Inflammatory macrophage treated with lipopolysaccharide for 4 hours (primary cell): ENCODE results near the gene CDC23.
A peak's percentile ranks its signal among the peaks of the same experiment; 100 is the strongest.
"Not testable (repeated sequence)": the region's sequence is repeated elsewhere in the genome, so short reads cannot be mapped to it uniquely, and the experiment has no call there.

Experiments
- DNase-seq: peaks from one replicate; pipeline ENCODE4 v3.0.0-alpha.2; 2020

CDC23 gene

DNA sequence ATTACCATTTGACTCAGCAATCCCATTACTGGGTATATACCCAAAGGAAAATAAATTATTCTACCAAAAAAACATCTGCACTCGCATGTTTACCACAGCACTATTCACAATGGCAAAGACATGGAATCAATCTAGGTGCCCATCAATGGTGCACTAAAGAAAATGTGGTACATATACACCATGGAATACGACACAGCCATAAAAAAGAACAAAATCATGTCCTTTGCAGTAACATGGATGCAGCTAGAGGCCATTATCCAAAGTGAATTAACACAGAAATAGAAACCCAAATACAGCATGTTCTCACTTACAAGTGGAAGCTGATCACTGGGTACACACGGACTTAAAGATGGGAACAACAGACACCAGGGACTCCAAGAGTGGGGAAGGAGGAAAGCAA, 2.1 kb downstream of the CDC23 start:
- DNase-seq: no peak

DNA sequence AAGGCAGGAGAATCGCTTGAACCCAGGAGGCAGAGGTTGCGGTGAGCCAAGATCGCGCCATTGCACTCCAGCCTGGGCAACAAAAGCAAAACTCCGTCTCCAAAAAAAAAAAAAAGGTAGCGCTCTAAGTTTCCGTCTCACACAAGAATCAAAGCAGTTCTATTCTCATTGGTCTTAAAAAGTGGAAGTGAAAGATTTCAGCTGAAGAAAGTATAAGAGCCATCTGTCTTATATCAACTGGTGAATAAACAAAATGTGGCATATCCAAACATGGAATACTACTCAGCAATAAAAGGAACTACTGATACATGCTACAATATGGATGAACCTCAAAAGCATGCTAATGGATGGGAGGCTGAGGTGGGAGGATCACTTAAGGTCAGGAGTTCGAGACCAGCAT, 19.3 kb downstream of the CDC23 start:
- not testable (repeated sequence) for DNase-seq

DNA sequence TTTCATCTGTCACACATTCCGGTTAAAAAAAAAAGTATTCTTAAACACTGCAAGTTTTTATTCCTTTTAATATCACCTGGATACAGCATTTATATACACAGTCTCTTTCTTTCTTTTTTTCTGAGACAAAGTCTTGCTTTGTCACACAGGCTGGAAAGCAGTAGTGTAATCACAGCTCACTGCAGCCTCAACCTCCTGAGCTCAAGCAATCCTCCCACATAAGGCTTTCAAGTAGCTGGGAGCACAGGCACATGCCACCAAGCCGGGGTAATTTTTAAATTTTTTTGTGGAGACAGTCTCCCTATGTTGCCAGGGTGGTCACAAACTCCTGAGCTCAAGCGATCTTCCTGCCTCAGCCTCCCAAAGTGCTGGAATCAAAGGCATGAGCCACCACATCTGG, 20.3 kb downstream of the CDC23 start:
- no peak for DNase-seq

DNA sequence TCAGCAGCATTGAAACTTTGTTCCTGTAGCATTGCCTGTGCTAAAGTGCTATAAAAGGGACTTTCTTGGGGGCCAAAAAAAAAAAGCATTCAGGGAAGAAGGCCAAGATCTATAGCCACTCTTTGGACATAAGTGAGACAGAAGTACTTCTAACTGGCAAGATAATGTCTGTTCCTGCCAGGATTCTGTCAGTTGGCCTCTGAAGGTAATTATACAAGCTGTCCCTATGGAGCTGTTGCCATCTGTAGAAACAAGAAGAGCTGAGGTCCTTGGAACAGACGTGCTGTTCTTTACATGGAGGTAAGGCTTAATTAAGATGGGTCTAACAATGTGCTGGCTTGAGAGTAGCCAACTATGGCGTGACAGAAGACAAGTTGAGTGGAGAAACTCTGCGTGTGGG, 24.5 kb downstream of the CDC23 start:
- DNase-seq: no peak

DNA sequence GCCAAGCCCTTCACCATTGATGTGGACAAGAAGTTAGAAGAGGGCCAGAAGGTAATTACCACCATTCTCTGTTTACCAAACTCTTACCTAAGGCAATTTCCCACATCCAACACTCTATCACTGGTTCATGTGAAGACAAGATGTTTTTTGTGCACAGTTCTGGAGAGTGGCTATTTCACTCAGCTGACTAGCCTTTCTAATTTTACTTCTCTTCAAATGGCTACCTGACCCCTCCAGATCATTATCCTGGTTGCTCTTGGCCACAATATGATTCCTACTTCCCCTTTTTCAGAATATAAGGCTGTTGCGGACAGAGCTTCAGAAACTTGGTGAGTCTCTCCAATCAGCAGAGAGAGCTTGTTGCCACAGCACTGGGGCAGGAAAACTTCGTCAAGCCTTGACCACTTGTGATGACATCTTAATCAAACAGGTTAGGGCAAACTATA, 27.1 kb downstream of the CDC23 start:
- DNase-seq: peak; percentile 37

DNA sequence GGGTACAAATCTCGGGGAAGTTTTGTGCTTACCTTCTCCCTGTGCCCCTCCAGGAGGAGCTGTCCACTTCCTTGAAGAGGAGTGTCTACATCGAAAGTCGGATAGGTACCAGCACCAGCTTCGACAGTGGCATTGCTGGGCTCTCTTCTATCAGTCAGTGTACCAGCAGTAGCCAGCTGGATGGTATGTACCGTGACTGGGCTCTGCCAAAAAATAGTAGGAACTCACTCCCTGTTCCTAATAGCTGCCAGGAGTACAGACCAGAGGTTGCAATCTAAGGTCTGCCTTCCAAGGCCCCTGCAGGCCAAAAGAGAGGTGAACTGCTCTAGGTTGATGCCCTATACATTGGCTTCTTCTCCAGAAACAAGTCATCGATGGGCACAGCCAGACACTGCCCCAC, 30.3 kb downstream of the CDC23 start:
- no peak for DNase-seq

DNA sequence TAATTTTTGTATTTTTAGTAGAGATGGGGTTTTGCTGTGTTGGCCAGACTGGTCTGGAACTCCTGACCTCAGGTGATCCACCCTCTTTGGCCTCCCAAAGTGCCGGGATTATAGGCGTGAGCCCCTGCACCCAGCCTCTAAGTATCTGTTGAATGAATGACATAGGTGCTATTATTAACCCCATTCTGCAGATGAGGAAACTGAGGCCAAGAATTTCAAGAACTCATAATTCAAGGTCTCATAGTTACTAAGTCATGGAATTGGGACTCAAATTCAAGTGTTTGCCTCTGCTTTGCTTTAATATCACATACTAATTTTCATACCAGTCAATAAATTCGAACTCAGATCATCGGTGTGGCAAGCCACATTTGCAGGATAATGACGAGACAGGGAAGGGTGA, 32.3 kb downstream of the CDC23 start:
- DNase-seq: no peak

DNA sequence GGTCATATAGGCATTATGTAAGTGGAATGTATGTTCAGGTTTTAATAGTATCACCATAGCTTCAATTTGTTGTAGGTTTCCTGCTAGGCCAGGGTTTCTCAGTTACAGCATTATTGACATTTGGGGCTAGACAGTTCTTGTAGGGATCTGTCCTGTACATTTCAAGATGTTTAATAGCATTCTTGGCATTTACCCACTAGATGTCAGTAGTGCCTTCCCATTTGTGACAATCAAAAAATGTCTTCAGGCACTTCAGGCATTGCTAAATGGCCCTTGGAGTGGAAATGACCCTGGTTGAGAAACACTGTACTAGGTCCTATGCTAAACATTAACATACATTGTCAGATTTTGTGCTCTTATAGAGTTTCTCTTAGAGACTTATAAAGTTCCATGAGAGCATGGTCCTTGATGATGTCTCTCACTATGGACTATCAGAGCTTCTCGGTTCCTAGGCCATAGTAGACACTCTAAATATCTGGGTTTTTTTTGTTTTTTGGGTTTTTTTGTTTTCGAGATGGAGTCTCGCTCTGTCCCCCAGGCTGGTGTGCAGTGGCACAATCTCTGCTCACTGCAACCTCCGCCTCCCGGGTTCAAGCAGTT, 32.8 kb downstream of the CDC23 start:
- peak; percentile 87 for DNase-seq

DNA sequence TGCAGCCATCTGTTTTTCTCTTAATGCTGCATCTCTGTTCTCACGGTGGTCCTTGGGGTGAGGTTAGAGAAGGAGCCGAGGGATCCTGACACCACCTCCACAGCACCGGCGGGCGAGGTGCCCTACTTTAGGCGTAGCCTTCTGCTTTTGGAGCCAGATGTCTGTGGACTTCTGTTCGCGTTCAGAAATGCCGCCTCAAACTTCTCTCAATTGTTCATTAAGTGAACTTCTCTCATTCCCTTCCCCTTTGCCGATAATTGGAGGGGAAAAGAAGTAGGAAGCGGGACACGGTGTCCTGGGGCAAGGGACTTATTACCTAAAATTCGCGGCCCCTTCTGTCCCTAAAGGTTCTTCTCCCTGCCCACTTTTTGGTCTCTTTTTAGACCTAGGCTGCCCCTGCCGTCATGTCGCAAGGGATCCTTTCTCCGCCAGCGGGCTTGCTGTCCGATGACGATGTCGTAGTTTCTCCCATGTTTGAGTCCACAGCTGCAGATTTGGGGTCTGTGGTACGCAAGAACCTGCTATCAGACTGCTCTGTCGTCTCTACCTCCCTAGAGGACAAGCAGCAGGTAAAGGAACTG, 33.8 kb downstream of the CDC23 start:
- peak; percentile 6 for DNase-seq

DNA sequence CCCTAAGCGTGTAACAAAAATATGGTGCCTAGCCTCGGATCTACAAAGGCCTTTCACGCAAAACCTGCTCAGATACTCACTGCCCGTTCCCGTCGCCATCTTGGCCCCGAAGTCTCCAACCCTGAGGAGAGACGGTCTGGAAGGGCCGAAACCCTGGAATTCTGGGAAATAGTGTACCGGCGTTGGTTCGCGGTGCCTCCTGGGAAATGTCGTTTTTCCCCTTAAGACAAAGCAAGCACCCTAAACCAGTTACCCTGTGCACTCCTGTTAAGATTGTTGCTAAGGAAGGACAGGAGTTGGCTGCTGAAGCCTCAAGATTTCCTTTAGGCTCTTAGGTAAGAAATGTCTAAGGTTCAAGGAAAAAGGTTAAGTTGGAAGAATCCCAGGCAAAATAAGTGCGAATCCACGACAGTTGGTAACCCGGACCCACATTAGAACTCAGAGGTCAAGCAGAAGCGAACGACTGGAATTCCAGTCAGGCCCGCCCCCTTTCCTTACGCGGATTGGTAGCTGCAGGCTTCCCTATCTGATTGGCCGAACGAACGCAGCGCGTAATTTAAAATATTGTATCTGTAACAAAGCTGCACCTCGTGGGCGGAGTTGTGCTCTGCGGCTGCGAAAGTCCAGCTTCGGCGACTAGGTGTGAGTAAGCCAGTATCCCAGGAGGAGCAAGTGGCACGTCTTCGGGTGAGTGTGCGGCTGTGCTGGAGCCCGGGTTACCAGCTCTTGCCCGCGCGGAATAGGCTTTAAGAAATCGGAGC, 34.4 kb downstream of the CDC23 start, which contains the start of the genes BRD8 and KIF20A:
TSS of gene BRD8 (minus strand) at position 115 of the 761 bp plus-strand sequence. CDS start at position 99, 16 bp downstream.
TSS of gene KIF20A (plus strand) at position 597 of the 761 bp plus-strand sequence. CDS start 569 bp downstream, outside the sequence.
- DNase-seq: peak; percentile 96

DNA sequence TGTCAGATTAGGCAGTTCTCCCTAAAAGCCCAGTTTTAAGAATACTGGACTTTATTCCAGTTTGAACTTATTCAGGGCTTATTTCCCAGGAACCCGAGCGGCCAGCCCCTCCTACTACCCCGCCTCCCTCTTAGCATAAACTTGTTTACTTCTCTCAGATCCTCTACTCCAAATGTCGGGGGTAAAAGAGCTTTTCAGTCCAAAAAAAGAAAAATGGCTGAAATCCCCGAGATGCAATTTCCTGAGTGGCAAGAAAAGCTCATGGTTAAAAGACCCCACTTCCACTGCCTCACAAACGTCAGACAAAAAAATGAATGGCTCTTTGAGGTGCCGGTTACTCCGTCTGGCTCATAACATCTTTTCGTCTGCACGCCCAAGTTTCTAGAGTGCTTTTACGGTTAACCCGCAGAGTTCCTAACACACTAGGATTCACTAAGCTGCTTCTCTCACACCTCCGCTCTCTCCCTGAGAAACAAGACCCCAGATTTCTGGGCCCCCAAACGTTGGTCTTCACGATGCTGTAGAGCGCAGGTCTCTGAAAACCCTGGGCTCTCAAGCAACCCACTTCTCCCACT, 35.1 kb downstream of the CDC23 start:
- DNase-seq: peak; percentile 48

DNA sequence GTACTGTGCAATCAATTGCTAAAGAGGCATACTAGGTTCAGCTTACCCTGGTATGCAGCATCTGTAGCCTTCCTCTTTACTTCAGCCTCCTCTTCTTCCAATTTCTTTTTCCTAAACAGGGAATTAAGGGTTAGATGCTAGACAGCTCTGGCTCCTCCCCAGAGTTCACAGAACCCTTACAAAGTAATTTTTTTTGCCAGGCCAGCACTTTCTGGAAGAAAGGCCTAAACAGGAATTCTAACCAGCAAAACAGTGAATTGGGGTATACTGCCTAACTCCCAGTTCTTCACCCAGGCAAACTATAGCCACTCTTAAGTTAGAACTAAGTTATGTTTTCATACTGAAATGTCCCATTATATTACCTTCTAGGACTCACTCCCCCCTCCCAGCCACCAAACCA, 42.8 kb downstream of the CDC23 start:
- DNase-seq: no peak

DNA sequence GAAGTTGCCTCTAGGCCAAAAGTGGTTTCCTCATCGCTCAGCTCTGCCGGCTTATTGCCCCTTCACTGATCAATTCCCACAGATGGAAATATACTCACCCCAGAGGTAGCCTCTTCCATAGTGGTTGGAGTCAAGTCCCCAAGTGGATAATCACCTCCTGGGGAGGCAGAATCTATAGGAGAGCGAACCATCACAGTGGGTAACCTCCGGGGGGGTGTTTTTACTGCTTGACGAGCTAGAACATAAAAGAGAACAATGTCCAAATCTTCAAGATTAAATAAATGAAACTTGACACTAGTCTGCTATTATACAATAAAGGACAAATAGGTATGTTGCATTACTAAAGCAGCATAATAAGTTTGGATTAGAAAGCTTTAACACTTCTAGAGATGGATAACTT, 44.0 kb downstream of the CDC23 start:
- DNase-seq: no peak

DNA sequence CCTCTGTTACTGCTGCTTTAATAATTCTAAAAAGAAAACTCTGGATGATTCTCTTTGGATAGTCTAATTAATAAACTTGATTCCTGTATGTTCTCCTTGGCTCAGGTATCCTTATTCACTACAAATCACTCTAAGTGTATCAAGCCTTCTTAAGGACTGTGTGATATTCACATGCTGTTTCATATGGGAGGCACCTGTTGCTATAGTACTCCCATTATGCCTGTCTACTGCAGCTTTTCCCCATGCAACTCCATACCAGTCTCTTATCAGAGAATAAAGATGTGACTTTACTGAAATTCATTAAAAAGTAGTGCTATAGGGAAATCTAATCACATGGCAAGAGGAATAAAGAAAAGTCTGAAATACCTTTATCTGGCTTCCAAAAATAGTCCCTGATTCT, 49.4 kb downstream of the CDC23 start:
- DNase-seq: no peak

DNA sequence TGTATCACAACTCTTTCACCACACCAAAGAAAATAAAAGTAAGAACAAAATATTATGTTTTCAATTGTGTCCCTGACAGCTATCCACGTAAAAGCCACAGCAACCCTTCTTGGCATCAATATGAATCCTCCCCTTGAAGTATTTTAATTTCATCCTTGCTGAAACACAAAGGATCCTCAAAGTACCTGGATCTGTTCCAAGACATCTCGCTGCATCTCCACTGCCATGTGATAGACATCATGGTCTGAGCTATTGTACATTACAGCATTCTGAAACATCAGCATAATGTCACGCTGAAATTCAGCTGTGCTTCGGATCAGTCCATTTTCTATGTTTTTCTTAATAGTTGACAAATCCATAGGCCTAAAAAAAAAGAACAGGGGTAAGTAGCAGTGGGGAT, 52.4 kb downstream of the CDC23 start:
- DNase-seq: no peak

DNA sequence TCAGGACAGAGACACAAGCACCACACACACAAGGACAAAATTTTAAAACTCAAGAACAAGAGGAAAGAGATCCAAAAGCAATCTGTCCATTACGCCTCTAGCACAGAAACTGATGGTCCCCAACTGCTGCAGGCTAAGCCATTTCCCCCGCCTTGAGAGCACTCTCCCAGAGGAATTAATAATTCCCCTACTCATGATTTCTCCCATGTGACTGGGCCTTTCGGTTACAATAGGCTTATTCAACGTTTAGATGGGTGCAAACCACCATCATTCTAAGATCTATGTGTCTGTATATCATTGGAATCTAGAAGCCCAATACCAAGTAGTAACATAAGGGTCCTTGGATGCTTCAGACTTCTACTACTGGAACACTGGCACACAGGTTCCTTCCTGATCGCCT, 53.5 kb downstream of the CDC23 start:
- DNase-seq: no peak

DNA sequence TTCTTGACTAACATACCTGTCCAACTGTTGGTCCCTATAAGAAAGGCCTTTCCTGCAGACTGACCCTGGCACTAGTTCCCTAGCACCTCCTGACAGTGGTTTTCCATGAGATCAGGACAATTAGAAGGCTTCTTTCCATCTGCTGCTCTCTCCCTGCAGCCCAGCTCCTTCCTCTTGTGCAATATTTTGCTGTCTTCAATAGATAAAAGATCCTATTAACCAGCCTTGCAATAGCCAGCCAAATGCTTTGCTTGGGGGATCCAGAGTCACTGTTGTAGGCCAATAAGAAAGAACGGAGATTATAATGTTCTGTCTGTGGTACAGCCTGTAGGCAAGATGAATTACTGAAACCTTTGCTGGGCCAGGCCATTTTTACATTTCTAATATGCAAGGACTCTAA, 55.5 kb downstream of the CDC23 start:
- no peak for DNase-seq

DNA sequence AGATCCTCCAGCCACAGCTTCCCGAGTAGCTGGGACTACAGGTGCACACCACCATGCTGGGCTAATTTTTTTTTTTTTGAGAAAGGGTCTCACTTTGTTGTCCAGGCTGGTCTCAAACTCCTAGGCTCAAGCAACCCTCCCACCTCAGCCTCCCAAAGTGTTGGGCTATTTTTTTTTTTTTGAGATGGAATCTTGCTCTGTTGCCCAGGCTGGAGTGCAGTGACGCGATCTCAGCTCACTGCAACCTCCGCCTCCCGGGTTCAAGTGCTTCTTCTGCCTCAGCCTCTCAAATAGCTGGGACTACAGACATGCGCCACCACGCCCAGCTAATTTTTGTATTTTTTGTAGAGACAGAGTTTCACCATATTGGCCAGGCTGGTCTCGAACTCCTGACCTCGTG, 57.1 kb downstream of the CDC23 start:
- not testable (repeated sequence) for DNase-seq

DNA sequence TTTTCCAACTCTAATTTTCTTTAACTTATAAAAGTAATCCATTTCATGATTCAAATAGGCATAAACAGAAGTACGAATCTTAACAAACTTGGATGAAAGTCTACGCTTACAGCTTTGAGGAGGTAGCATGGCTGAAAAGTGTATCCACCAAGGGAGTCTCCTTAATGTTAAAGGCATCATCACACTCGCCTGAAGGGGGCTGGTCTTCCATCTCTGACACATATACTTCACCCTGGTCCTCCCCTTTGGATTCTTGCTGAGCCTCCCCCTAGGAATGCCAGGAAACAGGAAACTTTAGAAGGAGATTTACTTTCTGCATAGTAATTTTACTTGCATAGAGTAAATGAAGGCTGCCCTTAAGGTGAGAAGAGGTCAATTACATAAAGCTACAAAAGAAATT, 63.6 kb downstream of the CDC23 start:
- DNase-seq: no peak

DNA sequence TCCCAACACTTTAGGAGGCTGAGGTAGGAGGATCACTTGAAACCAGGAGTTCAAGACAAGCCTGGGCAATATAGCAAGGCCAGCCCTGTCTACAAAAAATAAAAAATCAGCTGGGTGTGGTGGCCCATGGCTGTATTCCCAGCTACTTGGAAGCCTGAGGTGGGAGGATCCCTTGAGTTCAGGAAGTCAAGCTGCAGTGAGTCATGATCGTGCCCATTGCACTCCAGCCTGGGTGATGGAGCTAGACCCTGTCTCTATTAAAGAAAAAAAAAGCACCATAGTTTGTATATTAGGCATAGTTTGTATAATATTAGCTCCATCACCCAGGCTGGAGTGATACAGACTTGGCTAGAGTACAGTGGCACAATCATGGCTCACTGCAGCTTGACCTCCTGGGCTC, 64.3 kb downstream of the CDC23 start:
- DNase-seq: peak; percentile 28

DNA sequence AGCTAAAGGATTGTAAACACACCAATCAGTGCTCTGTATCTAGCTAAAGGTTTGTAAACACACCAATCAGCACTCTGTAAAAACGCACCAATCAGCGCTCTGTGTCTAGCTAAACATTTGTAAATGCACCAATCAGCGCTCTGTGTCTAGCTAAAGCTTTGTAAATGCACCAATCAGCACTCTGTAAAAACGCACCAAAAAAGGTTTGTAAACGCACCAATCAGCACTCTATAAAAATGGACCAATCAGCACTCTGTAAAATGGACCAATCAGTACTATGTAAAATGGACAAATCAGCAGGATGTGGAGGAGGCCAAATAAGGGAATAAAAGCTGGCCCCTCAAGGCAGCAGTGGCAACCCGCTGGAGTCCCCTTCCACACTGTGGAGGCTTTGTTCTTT, 69.5 kb downstream of the CDC23 start:
- DNase-seq: not testable (repeated sequence)

DNA sequence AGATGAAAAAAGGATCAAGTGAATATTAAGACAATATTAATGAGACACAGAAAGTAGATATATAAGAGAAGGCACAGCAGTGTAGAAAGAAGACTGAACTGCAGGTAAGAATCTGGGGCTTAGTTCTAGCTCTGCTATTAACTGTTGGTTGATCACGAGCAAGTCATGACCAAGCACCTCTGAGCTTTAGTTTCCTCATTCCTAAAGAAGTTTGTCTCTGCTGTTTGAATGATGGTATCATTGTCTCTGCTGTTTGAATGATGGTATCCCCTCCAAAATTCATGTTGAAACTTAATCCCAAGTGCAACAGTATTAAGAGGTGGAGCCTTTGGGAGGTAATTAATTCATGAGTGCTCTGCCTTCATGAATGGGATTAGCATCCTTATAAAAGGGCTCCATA, 71.4 kb downstream of the CDC23 start:
- no peak for DNase-seq

DNA sequence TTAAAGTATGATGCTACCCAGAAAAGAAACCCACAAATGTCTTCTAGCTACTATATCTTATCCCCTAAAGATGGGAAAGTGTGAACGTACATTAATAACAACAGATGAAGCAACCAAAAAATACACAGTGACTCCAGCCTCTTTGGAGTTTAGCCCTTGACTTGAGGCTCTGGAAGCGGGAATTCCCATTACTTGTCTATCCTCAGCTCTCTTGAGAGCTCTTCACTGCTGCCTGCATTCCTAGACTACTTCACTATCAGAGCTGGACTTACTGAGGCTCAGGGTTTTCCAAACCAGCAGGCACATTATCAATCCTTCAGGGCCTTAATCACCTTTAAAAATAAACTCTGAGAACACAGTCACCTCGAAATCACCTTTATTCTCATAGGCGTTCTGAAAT, 72.9 kb downstream of the CDC23 start:
- DNase-seq: no peak

DNA sequence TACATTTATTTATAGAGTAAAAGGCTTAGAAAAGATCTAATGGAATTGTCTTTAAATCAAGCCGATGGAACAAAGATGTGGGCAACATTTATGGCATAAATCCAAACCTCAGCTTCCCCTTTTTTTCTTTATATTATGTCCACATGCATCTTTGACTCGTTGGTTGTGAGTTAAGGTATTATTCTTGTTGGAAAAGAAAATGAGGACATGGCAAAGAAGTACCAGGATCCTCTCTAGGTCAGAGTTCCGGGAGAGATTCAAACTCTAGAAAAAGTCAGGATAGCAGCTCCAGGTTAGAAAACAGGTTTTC, 73.4 kb downstream of the CDC23 start:
- peak; percentile 31 for DNase-seq
